Measurements from ENCODE around the gene LSAMP.

Gene LSAMP

GRCh38 chr3:116356056-116356455 is 89.2 kb downstream of the LSAMP start:
- no peak for DNase-seq (ENCODE audit: low spot score)

- DNase-seq (ENCODE audit: low spot score), result no peak
Observed at GRCh38 chr3:116354382-116354781, 90.9 kb downstream of the LSAMP start.

- no peak for DNase-seq (ENCODE audit: low spot score)
Observed at GRCh38 chr3:116350119-116350733, 95.1 kb downstream of the LSAMP start.

GRCh38 chr3:116348216-116348615 is 97.1 kb downstream of the LSAMP start:
- DNase-seq (ENCODE audit: low spot score), result no peak

GRCh38 chr3:116342499-116342898 is 102.8 kb downstream of the LSAMP start:
- no peak for DNase-seq (ENCODE audit: low spot score)

GRCh38 chr3:116341899-116342298 is 103.4 kb downstream of the LSAMP start:
- DNase-seq (ENCODE audit: low spot score), result no peak

GRCh38 chr3:116341381-116341780 is 103.9 kb downstream of the LSAMP start:
- DNase-seq (ENCODE audit: low spot score), result no peak

- no peak for DNase-seq (ENCODE audit: low spot score)
Observed at GRCh38 chr3:116340680-116341216, 104.5 kb downstream of the LSAMP start.

GRCh38 chr3:116339441-116340028 is 105.8 kb downstream of the LSAMP start:
- no peak for DNase-seq (ENCODE audit: low spot score)

GRCh38 chr3:116338713-116339112 is 106.6 kb downstream of the LSAMP start:
- DNase-seq (ENCODE audit: low spot score), result no peak

GRCh38 chr3:116337229-116337628 is 108.1 kb downstream of the LSAMP start:
- DNase-seq (ENCODE audit: low spot score), result no peak

GRCh38 chr3:116331380-116331779 is 113.9 kb downstream of the LSAMP start:
- DNase-seq (ENCODE audit: low spot score), result no peak

- DNase-seq (ENCODE audit: low spot score), result no peak
Observed at GRCh38 chr3:116322750-116323375, 122.4 kb downstream of the LSAMP start.

GRCh38 chr3:116318370-116318769 is 126.9 kb downstream of the LSAMP start:
- DNase-seq (ENCODE audit: low spot score), result no peak

GRCh38 chr3:116316771-116317170 is 128.5 kb downstream of the LSAMP start:
- no peak for DNase-seq (ENCODE audit: low spot score)

GRCh38 chr3:116314476-116314875 is 130.8 kb downstream of the LSAMP start:
- DNase-seq (ENCODE audit: low spot score), result no peak

GRCh38 chr3:116306720-116307119 is 138.6 kb downstream of the LSAMP start:
- no peak for DNase-seq (ENCODE audit: low spot score)

- no peak for DNase-seq (ENCODE audit: low spot score)
Observed at GRCh38 chr3:116306149-116306548, 139.1 kb downstream of the LSAMP start.

- no peak for DNase-seq (ENCODE audit: low spot score)
Observed at GRCh38 chr3:116302087-116302747, 143.1 kb downstream of the LSAMP start.

GRCh38 chr3:116301422-116301821 is 143.9 kb downstream of the LSAMP start:
- no peak for DNase-seq (ENCODE audit: low spot score)

GRCh38 chr3:116300226-116300625 is 145.1 kb downstream of the LSAMP start:
- no peak for DNase-seq (ENCODE audit: low spot score)

- DNase-seq (ENCODE audit: low spot score), result no peak
Observed at GRCh38 chr3:116299646-116300081, 145.6 kb downstream of the LSAMP start.

GRCh38 chr3:116298151-116298550 is 147.1 kb downstream of the LSAMP start:
- no peak for DNase-seq (ENCODE audit: low spot score)

Data from hematopoietic multipotent progenitor cell treated with erythropoietin and hydrocortisone succinate and interleukin-3 and kit ligand, for 17 days (in vitro differentiated cells).